ENCODE results near the gene BEGAIN. TPM values are rescaled to one million over a fixed set of nuclear protein-coding genes. Genes with fewer than 3 reads are reported as not detected.

BEGAIN gene
- total and polyA plus RNA-seq, 7 donors, result 0.08 to 1.0 (median 0.48) TPM; not detected in 1

- Histone ChIP-seq H3K27me3 (ENCODE audit: insufficient read depth in 3 of 3, low read length in 2 of 3) (no peaks in the 10 kb centered on the region), H3K27ac (no peak overlapping the region), H3K4me3 (no peak overlapping the region), H3K4me1 (peaks cover 3% of the 10 kb centered on the region), H3K36me3 (ENCODE audit: insufficient read depth in 1 of 2, low read depth in 1 of 2) (no peaks in the 10 kb centered on the region), H3K9me3 (no peaks in the 10 kb centered on the region)
- DNase-seq (peak in 1 of 2 donors; percentile 44), ATAC-seq (peak in 1 of 4 donors; percentile 24)
- intact Hi-C loops (cut with DNase I), result no loop called here
- 52 to 64% (median 63%) methylated on average over 18 of the region's 18 CpGs for WGBS, 3 donors
- no peak for TF ChIP-seq CTCF (IDR thresholded peaks at IDR 0.05)
Observed at GRCh38 chr14:100547633-100548294, 39.5 kb downstream of the BEGAIN start.

GRCh38 chr14:100546051-100546443 is 41.2 kb downstream of the BEGAIN start:
- 20 to 78% (median 35%) methylated on average over 5 to 18 of the region's 28 CpGs for WGBS, 3 donors
- Histone ChIP-seq H3K27ac (no peak overlapping the region), H3K4me3 (peak overlapping the region; percentile 61), H3K9me3 (no peaks in the 10 kb centered on the region), H3K4me1 (peaks cover 3% of the 10 kb centered on the region), H3K27me3 (ENCODE audit: insufficient read depth in 3 of 3, low read length in 2 of 3) (no peaks in the 10 kb centered on the region), H3K36me3 (ENCODE audit: insufficient read depth in 1 of 2, low read depth in 1 of 2) (no peaks in the 10 kb centered on the region)
- intact Hi-C loops (cut with DNase I), result no loop called here
- no peak for TF ChIP-seq CTCF (IDR thresholded peaks at IDR 0.05)
- DNase-seq, result no peak
- peak in 1 of 4 donors; percentile 35 for ATAC-seq

GRCh38 chr14:100545359-100545758 is 41.9 kb downstream of the BEGAIN start:
- TF ChIP-seq CTCF (IDR thresholded peaks at IDR 0.05), result no peak
- intact Hi-C loops (cut with DNase I), result no loop called here
- H3K4me1 ChIP-seq, result peaks cover 3% of the 10 kb centered on the region
- H3K4me3 ChIP-seq, result no peak overlapping the region
- ATAC-seq, result no peak
- no peaks in the 10 kb centered on the region for H3K9me3 ChIP-seq
- H3K27me3 ChIP-seq (ENCODE audit: insufficient read depth in 3 of 3, low read length in 2 of 3), result no peaks in the 10 kb centered on the region
- H3K27ac ChIP-seq, result no peak overlapping the region
- WGBS, 3 donors, result 83 to 89% (median 84%) methylated on average over 5 of the region's 5 CpGs
- no peak for DNase-seq
- H3K36me3 ChIP-seq (ENCODE audit: insufficient read depth in 1 of 2, low read depth in 1 of 2), result no peaks in the 10 kb centered on the region

- Histone ChIP-seq H3K27ac (no peak overlapping the region), H3K36me3 (ENCODE audit: insufficient read depth in 1 of 2, low read depth in 1 of 2) (no peaks in the 10 kb centered on the region), H3K27me3 (ENCODE audit: insufficient read depth in 3 of 3, low read length in 2 of 3) (no peaks in the 10 kb centered on the region), H3K9me3 (no peaks in the 10 kb centered on the region), H3K4me1 (peaks cover 3% of the 10 kb centered on the region), H3K4me3 (no peak overlapping the region)
- WGBS, 3 donors, result 93 to 97% (median 96%) methylated on average over 13 to 15 of the region's 15 CpGs
- intact Hi-C loops (cut with DNase I), result no loop called here
- DNase-seq (no peak), ATAC-seq (no peak)
- TF ChIP-seq CTCF (IDR thresholded peaks at IDR 0.05), result no peak
Observed at GRCh38 chr14:100544506-100545141, 42.6 kb downstream of the BEGAIN start.

Measured in psoas muscle (tissue), 8 donors.